ENCODE measurements around the gene NAGK.

Gene NAGK

GRCh38 chr2:71117063-71117462, 48.6 kb downstream of the NAGK start:
- no peak for DNase-seq

- DNase-seq, result no peak
Measured at GRCh38 chr2:71120195-71120594, 51.7 kb downstream of the NAGK start.

- no peak for DNase-seq
Measured at GRCh38 chr2:71121479-71121878, 53.0 kb downstream of the NAGK start.

- no peak for DNase-seq
Measured at GRCh38 chr2:71122387-71123298, 54.2 kb downstream of the NAGK start.

- DNase-seq, result no peak
Measured at GRCh38 chr2:71125506-71126294, 57.3 kb downstream of the NAGK start.

GRCh38 chr2:71126957-71127356, 58.5 kb downstream of the NAGK start:
- DNase-seq, result no peak

Measured in effector CD8-positive, alpha-beta T cell (primary cell).